A172 (cell line): ENCODE measurements around the gene GNAZ. TPM values are rescaled to one million over a fixed set of nuclear protein-coding genes. Genes with fewer than 3 reads are reported as not detected.

Source experiments
- DNase-seq: peaks from one replicate; pipeline ENCODE4 v3.0.0-alpha.2; 2015; ENCODE audit warnings: low spot score
- total RNA-seq: library from RNA; depleted of rRNA; stranded (reverse); fragments of >200 nt; shearing (Covaris generic); gene quantifications from 2 replicates; pipeline ENCODE4 v1.2.3, GENCODE V29; 2014

The GNAZ gene
- total RNA-seq, 1 experiment from 2014 or later: 8.5 TPM

DNA sequence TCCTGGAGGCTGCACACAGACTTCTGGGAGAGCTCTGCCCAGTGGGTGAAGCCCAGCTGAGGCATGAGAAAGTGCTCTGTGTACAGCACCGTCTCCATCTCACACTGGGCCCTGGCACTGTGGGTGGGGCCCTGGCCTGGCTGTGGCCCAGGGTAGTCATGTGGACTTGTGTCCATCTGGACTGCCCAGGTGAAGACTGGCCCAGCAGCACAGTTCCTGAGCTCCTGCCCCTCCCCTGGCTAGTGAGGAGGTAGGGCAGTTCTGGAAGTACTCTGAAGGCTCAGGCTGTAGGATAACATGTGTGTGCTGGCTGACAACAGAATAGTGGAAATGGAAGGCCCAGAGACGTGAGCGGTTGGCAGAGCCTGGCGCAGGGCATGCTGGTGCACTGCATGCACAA lies 36.0 kb downstream of the GNAZ start:
- no peak for DNase-seq

DNA sequence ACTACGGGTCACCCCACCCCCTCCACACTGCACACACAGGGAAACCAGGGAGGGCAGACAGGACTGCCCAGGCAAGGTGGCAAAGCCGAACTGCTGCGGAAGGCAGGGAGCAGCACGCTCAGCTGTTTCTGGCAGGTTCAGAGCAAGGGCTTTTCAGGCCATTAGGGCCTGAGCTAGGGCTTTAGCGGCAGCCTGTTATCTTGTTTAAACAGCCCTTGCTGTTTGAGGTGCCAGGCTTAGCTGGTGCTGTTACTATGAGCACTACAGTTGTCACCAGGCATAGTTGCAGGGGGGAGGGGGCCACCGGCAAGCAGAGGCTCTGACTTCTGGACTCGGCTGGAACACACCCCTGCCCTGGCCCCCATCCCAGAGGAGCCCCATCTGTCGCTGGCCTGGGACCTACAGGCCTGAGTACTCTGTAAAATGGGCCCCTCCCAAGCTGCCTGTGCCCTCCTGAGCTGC lies 36.6 kb downstream of the GNAZ start:
- DNase-seq: no peak

DNA sequence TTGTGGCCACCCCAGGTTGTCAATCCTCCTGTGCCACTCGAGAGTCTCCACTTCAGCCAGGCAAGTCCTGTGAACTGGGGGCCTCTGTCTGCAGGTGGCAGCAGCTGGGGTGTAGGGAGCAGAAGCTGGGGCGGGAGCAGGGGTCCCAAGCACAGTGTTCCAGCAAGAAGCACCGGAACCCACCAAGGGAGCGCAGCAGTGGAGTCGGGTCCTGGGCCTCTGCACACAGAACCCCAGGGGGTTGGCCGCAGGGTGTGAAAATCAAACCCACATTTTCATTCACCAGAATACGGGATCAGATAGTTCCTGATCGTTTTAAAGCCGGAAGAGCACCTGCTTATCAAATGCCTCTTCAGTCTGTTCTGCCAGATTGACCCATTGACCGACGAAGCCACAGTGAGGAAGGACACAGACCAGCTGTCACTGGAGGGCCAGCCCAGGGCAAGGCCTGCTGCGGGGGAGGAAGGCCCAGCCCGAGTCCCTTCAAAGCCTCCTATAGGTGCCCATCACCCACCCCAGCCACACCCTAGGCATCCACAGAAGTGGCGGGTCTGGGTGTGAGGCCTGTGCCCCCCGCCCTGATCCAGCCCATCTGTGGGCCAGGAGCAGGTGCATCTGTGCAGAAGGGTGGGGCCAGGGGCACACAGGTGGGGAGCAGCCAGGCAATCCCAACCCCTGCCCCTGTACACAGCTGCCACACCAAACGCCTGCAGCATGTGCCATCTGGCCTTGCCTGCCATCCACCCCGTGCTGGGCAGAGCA lies 37.3 kb downstream of the GNAZ start:
- no peak for DNase-seq

GRCh38 chr22:23108249-23109078 lies 38.1 kb downstream of the GNAZ start:
- DNase-seq: no peak

DNA sequence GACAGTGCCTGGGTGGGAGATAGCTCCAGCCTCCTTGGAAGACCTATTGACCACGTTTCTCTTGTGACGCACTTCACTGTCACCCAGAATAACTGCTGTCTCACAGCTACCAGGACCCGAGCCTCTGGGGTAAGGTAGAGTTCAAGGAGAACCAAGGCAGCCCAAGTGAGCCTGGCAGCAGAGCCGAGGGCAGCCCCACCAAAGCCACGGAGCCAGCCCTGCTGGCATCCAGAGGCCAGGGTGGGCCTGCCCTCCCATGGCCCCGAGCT lies 38.7 kb downstream of the GNAZ start:
- DNase-seq: no peak

GRCh38 chr22:23109441-23109978 lies 39.2 kb downstream of the GNAZ start:
- DNase-seq: no peak

DNA sequence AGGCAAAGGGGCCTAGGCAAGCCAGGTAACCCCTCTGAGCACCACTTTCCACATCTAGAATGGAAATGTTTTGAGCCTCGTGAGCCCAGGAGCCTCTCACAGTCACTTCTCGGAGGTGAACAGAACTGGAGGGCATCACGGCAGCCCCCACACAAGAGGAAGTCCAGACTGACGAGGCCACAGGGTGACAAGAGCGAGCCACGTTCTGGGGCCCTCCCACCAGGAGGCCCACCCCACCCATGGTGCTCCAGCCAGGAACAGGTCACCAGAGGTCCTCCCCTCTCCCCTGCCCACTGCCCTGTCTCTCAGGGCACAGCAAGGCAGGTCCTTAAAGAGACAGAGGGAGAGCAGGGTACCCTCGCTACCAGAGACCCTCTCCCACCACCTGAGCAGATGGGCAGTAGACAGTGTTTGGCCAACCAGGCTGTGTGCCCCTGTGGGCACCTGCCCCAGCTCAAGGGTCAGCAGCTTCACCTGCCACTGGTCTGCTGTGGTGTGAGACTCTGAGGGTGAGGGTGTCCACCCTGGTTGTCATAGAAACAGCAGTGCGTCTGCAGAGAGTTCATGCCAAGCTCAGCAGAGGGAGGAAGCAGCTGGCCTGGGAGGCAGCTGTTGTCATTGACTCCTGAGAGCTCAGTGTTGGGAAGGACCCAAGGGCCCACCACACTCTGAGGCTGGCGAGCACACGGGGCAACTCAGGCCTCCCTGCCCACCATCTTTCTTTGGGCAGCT lies 40.0 kb downstream of the GNAZ start:
- DNase-seq: peak; percentile 3

DNA sequence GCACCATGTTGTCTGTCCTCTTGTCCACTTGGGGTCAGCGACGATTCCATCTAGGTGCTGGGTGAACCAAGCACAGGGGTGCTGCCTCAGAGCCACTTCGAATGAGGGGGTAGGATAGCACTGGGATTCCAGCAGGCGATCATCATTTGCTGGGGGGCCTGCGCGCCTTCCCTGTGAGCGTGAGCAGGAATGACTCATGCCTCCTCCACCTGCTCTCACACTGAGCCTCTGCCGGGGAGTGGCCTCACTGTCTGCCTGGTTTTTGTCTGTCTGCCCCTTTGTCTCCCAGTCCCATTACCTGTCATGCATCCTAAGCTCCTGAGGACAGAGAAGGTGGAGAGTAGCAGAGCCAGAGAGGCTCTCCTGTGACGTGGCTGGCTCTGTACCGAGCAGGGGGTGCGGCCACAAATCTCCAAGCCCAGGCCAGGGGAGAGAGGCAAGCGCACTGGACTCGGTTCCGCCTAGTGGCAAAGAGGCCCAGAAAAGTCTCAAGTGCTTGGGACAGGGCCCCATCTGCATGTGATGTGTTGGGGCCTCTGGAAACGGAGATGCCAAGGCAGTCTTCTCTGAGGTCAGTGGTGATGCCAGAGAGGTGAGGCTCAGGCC lies 40.7 kb downstream of the GNAZ start:
- DNase-seq: peak; percentile 19

GRCh38 chr22:23112472-23113012 lies 42.2 kb downstream of the GNAZ start:
- no peak for DNase-seq

GRCh38 chr22:23113067-23113846 lies 42.9 kb downstream of the GNAZ start:
- DNase-seq: no peak

GRCh38 chr22:23113847-23114720 lies 43.8 kb downstream of the GNAZ start:
- no peak for DNase-seq

DNA sequence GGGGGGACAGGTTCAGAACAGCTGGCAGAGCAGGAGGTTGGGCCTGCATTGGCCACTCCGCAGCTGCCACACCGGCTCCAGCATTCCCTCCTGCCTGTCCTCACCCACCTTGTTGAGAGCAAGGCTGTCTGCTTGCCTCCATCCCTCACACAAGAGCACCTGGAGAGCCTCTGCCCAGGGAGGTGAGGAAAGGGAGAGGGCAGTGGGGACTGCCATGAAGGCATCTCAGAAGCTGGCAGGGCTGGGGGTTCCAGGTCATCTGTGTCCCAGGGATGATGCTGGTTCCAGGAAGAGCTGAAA lies 44.4 kb downstream of the GNAZ start:
- no peak for DNase-seq

DNA sequence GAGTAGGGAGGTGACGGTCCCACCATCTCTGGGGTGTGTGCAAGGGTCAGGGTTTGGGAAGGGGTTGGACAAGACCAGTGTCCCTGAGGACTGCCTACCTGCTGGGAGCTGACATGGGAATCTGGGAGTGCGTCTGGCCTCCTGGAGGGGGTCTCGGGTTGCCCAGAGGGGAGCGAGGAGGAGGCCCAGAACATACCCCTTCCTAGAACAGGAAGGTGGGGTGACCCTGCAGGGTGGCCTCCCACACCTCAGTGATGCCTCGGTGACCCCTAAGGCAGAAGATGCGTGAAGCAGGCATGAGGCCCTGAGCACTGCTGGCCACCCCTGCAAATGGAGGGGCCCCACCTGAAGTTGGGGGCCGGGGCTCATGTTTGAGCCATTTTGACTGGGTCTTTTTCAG lies 45.0 kb downstream of the GNAZ start:
- DNase-seq: no peak

GRCh38 chr22:23115825-23116494 lies 45.6 kb downstream of the GNAZ start:
- DNase-seq: no peak

GRCh38 chr22:23116506-23117263 lies 46.4 kb downstream of the GNAZ start:
- no peak for DNase-seq

DNA sequence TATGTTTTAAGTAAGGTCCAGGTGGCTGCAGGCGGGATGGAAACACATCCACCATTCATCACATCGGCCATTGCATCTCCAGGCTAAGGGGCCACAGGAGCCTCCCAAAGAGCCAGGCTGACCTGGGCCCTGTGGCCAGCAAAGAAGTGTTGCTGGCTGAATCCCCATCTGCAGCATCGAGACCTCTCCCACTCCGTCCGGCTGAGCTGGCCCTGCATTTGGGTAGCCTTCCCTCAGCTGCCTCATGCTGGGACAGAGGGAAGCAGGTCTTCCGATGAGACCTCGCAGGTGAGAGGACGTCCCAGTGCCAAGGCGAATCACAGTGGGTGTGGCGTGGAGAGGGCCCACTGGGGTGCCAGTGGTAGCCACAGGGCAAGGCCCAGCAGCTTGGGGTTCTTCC lies 47.0 kb downstream of the GNAZ start:
- no peak for DNase-seq

DNA sequence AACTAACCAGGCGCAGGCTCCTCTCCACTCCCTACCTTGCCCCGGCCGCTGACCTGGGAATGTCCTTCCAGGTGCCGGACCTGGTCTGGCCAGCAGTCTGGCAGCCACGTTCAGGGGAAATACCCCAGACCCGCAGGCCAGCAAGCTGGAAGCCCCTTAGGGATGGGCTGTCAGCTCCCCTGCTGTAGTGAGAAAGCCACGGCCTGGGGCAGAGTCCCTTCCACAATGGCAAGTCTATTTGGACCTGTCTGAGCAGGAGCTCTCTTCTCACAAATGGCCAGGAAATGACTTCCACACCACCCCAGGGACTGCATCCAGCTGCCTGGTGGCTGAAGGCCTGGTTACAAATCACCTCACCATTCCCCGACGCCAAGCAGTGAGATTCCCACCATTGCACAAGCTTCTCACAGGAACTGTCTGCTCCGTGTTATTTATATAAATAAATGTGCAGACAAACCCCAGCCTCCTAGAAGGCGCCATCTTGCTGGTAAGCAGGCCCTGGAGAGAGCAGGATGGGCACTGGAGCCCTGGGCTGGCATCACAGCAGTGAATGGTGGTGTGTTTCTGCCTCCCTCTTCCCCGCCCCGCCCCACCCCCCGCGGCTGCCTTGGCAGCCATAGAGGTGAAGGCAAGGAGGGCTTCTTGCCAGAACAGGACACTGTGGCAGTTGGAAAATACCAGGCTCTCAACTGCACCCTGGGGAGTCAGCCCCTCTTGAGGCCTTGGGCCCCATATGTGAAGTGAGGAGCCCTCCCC lies 47.8 kb downstream of the GNAZ start:
- DNase-seq: no peak
